Measurements from ENCODE around the gene KDM4C. TPM values are rescaled to one million over a fixed set of nuclear protein-coding genes. Genes with fewer than 3 reads are reported as not detected.

KDM4C gene
- polyA plus RNA-seq, 1 donor (not counting 4 experiments of a cell fraction or from before 2014, with no cell fraction given), result 17.2 TPM

DNA sequence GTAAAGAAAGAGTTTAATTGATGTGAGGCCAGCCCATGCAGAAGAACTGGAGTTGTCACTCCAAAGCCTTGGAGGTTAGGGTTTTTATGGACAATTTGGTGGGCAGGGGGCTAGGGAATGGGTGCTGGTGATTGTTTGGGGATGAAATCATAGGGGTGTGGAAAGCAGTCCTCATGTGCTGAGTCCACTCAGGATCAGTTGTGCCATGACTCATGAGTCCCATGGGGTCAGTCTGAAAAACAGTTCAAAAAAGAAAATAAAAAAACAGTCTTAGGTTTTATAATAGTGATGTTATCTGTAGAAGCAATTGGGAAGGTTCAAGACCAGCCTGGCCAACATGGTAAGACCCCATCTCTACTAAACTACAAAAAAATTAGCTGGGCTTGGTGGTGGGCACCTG is 162.3 kb downstream of the KDM4C start:
- dilution Hi-C loops (cut with MboI; ENCODE audit: extremely low pct_ligation_motif_present, low sequenced_read_pairs), result no loop called here
- FAIRE-seq, result no peak

GRCh38 chr9:6921315-6921714 is 163.5 kb downstream of the KDM4C start:
- H3K36me3 ChIP-seq (ENCODE audit: control insufficient read depth in 2 of 2, extremely low read depth in 1 of 2, insufficient read depth in 2 of 2, low read length in 2 of 2), result no peaks in the 10 kb centered on the region
- H2AFZ ChIP-seq (ENCODE audit: control insufficient read depth, low read length), result no peak overlapping the region
- H3K9ac ChIP-seq (ENCODE audit: control insufficient read depth, extremely low read depth, insufficient read depth, low read length), result no peak overlapping the region
- no peak overlapping the region for H3K4me2 ChIP-seq (ENCODE audit: control insufficient read depth, extremely low read depth, insufficient read depth, low read depth, low read length)
- DNase-seq (ENCODE audit: low read depth, low spot score), result no peak
- no peaks in the 10 kb centered on the region for H3K79me2 ChIP-seq (ENCODE audit: control insufficient read depth, insufficient read depth, low read length)
- H3K27me3 ChIP-seq (ENCODE audit: control insufficient read depth, extremely low read depth, insufficient read depth, low read length), result no peaks in the 10 kb centered on the region
- no peak for FAIRE-seq
- H3K4me3 ChIP-seq (ENCODE audit: control insufficient read depth in 2 of 3, extremely low read depth in 1 of 3, insufficient read depth in 2 of 3, low read depth in 1 of 3, low read length in 3 of 3), result no peak overlapping the region
- no peak for TF ChIP-seq EZH2 (IDR thresholded peaks at IDR 0.05; ENCODE audit: low read length)
- TF ChIP-seq, protein P1, sequence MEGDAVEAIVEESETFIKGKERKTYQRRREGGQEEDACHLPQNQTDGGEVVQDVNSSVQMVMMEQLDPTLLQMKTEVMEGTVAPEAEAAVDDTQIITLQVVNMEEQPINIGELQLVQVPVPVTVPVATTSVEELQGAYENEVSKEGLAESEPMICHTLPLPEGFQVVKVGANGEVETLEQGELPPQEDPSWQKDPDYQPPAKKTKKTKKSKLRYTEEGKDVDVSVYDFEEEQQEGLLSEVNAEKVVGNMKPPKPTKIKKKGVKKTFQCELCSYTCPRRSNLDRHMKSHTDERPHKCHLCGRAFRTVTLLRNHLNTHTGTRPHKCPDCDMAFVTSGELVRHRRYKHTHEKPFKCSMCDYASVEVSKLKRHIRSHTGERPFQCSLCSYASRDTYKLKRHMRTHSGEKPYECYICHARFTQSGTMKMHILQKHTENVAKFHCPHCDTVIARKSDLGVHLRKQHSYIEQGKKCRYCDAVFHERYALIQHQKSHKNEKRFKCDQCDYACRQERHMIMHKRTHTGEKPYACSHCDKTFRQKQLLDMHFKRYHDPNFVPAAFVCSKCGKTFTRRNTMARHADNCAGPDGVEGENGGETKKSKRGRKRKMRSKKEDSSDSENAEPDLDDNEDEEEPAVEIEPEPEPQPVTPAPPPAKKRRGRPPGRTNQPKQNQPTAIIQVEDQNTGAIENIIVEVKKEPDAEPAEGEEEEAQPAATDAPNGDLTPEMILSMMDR (optimal IDR thresholded peaks at IDR 0.05 in 1 of 3, IDR thresholded peaks at IDR 0.05 in 1 of 3, conservative IDR thresholded peaks at IDR 0.05 in 1 of 3; ENCODE audit: extremely low read depth in 1 of 3, insufficient read depth in 2 of 3, low read length in 3 of 3), result no peak
- no peaks in the 10 kb centered on the region for H3K9me3 ChIP-seq (ENCODE audit: control insufficient read depth, low read depth, low read length)
- H4K20me1 ChIP-seq (ENCODE audit: control insufficient read depth, extremely low read depth, insufficient read depth, low read length), result no peaks in the 10 kb centered on the region
- dilution Hi-C loops (cut with MboI; ENCODE audit: extremely low pct_ligation_motif_present, low sequenced_read_pairs), result no loop called here
- no peak overlapping the region for H3K27ac ChIP-seq (ENCODE audit: control insufficient read depth, insufficient read depth, low read length)
- peaks cover 4% of the 10 kb centered on the region for H3K4me1 ChIP-seq (ENCODE audit: control insufficient read depth, extremely low read depth, insufficient read depth, low read length)
- no peaks in the 10 kb centered on the region for H3K9me1 ChIP-seq (ENCODE audit: control insufficient read depth, extremely low read depth, insufficient read depth, low read length)

More for the DNA sequence above, 162.3 kb downstream of the KDM4C start:
- Histone ChIP-seq H4K20me1 (ENCODE audit: control insufficient read depth, extremely low read depth, insufficient read depth, low read length) (no peaks in the 10 kb centered on the region), H3K36me3 (ENCODE audit: control insufficient read depth in 2 of 2, extremely low read depth in 1 of 2, insufficient read depth in 2 of 2, low read length in 2 of 2) (no peaks in the 10 kb centered on the region), H3K27ac (ENCODE audit: control insufficient read depth, insufficient read depth, low read length) (no peak overlapping the region), H3K4me2 (ENCODE audit: control insufficient read depth, extremely low read depth, insufficient read depth, low read depth, low read length) (no peak overlapping the region), H3K27me3 (ENCODE audit: control insufficient read depth, extremely low read depth, insufficient read depth, low read length) (no peaks in the 10 kb centered on the region), H3K9ac (ENCODE audit: control insufficient read depth, extremely low read depth, insufficient read depth, low read length) (no peak overlapping the region), H3K9me3 (ENCODE audit: control insufficient read depth, low read depth, low read length) (no peaks in the 10 kb centered on the region), H3K9me1 (ENCODE audit: control insufficient read depth, extremely low read depth, insufficient read depth, low read length) (no peaks in the 10 kb centered on the region), H3K4me3 (ENCODE audit: control insufficient read depth in 2 of 3, extremely low read depth in 1 of 3, insufficient read depth in 2 of 3, low read depth in 1 of 3, low read length in 3 of 3) (no peak overlapping the region), H2AFZ (ENCODE audit: control insufficient read depth, low read length) (no peak overlapping the region), H3K79me2 (ENCODE audit: control insufficient read depth, insufficient read depth, low read length) (no peaks in the 10 kb centered on the region), H3K4me1 (ENCODE audit: control insufficient read depth, extremely low read depth, insufficient read depth, low read length) (peaks cover 4% of the 10 kb centered on the region)
- TF ChIP-seq, protein P1 (optimal IDR thresholded peaks at IDR 0.05 in 1 of 3, IDR thresholded peaks at IDR 0.05 in 1 of 3, conservative IDR thresholded peaks at IDR 0.05 in 1 of 3; ENCODE audit: extremely low read depth in 1 of 3, insufficient read depth in 2 of 3, low read length in 3 of 3), result no peak
- no peak for TF ChIP-seq EZH2 (IDR thresholded peaks at IDR 0.05; ENCODE audit: low read length)
- DNase-seq (ENCODE audit: low read depth, low spot score), result no peak
